GM12891 (cell line): ENCODE data around the gene PRDX4.

ENCODE experiments used
- POLR2A ChIP-seq: IDR thresholded peaks from 2 replicates; pipeline ENCODE4 v1.6.1; 2011; ENCODE audit warnings: low read depth, low read length, control low read depth
- TAF1 ChIP-seq: IDR thresholded peaks from 2 replicates; pipeline ENCODE4 v1.6.1; 2011; ENCODE audit warnings: low read depth, low read length, control low read depth

GRCh38 chrX:23668335-23668734 is 1.0 kb downstream of the PRDX4 start:
- TF ChIP-seq POLR2A (no peak), TAF1 (no peak)
